PC-3 (cell line): Measurements from ENCODE around the gene PRSS8. TPM values are rescaled to one million over a fixed set of nuclear protein-coding genes. Genes with fewer than 3 reads are reported as not detected.
"Not testable (repeated sequence)": the region's sequence is repeated elsewhere in the genome, so short reads cannot be mapped to it uniquely, and the experiment has no call there.

Source experiments
- ATAC-seq: fragments of 200-7000 bp; cut with Tn5 transposase; 2 replicates; pipeline ENCODE4 v1.9.1; 2020; ENCODE audit warnings: mild to moderate bottlenecking, moderate library complexity
- BruUV-seq: library from RNA; stranded (reverse); fragments of 400-500 nt; replicated peaks from 2 replicates; lab custom pipeline; 2021; lab: Mats Ljungman, UMichigan
- CTCF ChIA-PET: fragments of 300-600 bp; sonication (Branson Sonifier 250); formaldehyde crosslinking; loops from one replicate; lab custom pipeline; 2022; ENCODE audit warnings: antibody characterized with exemption; lab: Charles Lee
- POLR2A ChIA-PET: fragments of 300-600 bp; sonication (Branson Sonifier 250); formaldehyde crosslinking; loops from one replicate; lab custom pipeline; 2022; ENCODE audit warnings: antibody characterized with exemption; ENCODE audit not compliant: unreplicated experiment; lab: Charles Lee
- DNase-seq: peaks from one replicate; pipeline ENCODE4 v3.0.0-alpha.2; 2015
- H2AFZ ChIP-seq: fragments of 300-600 bp; sonication (generic); 2 replicates; pipeline ENCODE4 v1.6.0; 2016; ENCODE audit warnings: antibody characterized with exemption, low read length
- H3F3A ChIP-seq: fragments of 300-600 bp; sonication (generic); one replicate; pipeline ENCODE4 v1.6.0; 2017; ENCODE audit warnings: antibody characterized with exemption, low read length, control low read depth, mild to moderate bottlenecking; ENCODE audit not compliant: unreplicated experiment
- H3K27ac ChIP-seq: fragments of 300-600 bp; sonication (generic); 2 replicates; pipeline ENCODE4 v1.5.1; 2016; ENCODE audit warnings: mild to moderate bottlenecking, low read length
- H3K27me3 ChIP-seq: fragments of 300-600 bp; sonication (generic); 2 replicates; pipeline ENCODE4 v1.6.1; 2016; ENCODE audit warnings: low read length, mixed read lengths
- H3K36me3 ChIP-seq: fragments of 300-600 bp; sonication (generic); 2 replicates; pipeline ENCODE4 v1.6.1; 2016; ENCODE audit warnings: low read depth, mixed run types, low read length, mixed read lengths
- H3K4me1 ChIP-seq: fragments of 300-600 bp; sonication (generic); 2 replicates; pipeline ENCODE4 v1.5.1; 2016; ENCODE audit warnings: low read length; ENCODE audit not compliant: insufficient read depth
- H3K4me2 ChIP-seq: fragments of 300-600 bp; sonication (generic); 2 replicates; pipeline ENCODE4 v1.6.0; 2016; ENCODE audit warnings: low read length
- H3K4me3 ChIP-seq: fragments of 300-600 bp; sonication (generic); 2 replicates; pipeline ENCODE4 v1.5.1; 2016; ENCODE audit warnings: mild to moderate bottlenecking, low read length, mixed read lengths
- H3K79me2 ChIP-seq: fragments of 300-600 bp; sonication (generic); 2 replicates; pipeline ENCODE4 v1.6.1; 2017; ENCODE audit warnings: low read length, mixed read lengths
- H3K9ac ChIP-seq: fragments of 300-600 bp; sonication (generic); 2 replicates; pipeline ENCODE4 v1.6.0; 2016; ENCODE audit warnings: mild to moderate bottlenecking, low read length
- H3K9me2 ChIP-seq: fragments of 300-600 bp; sonication (generic); replicated peaks from 2 replicates; pipeline ENCODE4 v1.6.1; 2016; ENCODE audit warnings: mixed run types, low read length, mixed read lengths
- H3K9me3 ChIP-seq: fragments of 300-600 bp; sonication (generic); 2 replicates; pipeline ENCODE4 v1.6.1; 2016; ENCODE audit warnings: low read length, mixed read lengths
- H4K20me1 ChIP-seq: fragments of 300-600 bp; sonication (generic); 2 replicates; pipeline ENCODE4 v1.6.1; 2016; ENCODE audit warnings: low read length, mixed read lengths
- EZH2 ChIP-seq: fragments of 300-600 bp; sonication (generic); IDR thresholded peaks from one replicate; pipeline ENCODE4 v1.6.1; 2017; ENCODE audit warnings: antibody characterized with exemption, mild to moderate bottlenecking, low read length; ENCODE audit not compliant: unreplicated experiment
- EZH2phosphoT487 ChIP-seq: fragments of 300-600 bp; sonication (generic); IDR thresholded peaks from 2 replicates; pipeline ENCODE4 v1.6.1; 2018; ENCODE audit warnings: mild to moderate bottlenecking, antibody characterized with exemption, low read length, borderline replicate concordance
- intact Hi-C: fragments of 100-400 bp; cut with micrococcal nuclease; formaldehyde crosslinking; loops from 2 replicates; pipeline ENCODE4 v1.9.0; 2023
- total RNA-seq: library from RNA; depleted of rRNA; stranded (reverse); fragments of >200 nt; gene quantifications from 2 replicates; pipeline ENCODE4 v1.2.3, GENCODE V29; 2014
- TF ChIP-seq, protein P1 (sequence below): fragments of 300-600 bp; sonication (generic); conservative IDR thresholded peaks from 2 replicates; pipeline ENCODE4 v1.5.1; 2017; ENCODE audit warnings: antibody characterized with exemption, low read depth, mild to moderate bottlenecking, low read length

The PRSS8 gene
- total RNA-seq, 1 experiment from 2014 or later: 23.4 TPM

DNA sequence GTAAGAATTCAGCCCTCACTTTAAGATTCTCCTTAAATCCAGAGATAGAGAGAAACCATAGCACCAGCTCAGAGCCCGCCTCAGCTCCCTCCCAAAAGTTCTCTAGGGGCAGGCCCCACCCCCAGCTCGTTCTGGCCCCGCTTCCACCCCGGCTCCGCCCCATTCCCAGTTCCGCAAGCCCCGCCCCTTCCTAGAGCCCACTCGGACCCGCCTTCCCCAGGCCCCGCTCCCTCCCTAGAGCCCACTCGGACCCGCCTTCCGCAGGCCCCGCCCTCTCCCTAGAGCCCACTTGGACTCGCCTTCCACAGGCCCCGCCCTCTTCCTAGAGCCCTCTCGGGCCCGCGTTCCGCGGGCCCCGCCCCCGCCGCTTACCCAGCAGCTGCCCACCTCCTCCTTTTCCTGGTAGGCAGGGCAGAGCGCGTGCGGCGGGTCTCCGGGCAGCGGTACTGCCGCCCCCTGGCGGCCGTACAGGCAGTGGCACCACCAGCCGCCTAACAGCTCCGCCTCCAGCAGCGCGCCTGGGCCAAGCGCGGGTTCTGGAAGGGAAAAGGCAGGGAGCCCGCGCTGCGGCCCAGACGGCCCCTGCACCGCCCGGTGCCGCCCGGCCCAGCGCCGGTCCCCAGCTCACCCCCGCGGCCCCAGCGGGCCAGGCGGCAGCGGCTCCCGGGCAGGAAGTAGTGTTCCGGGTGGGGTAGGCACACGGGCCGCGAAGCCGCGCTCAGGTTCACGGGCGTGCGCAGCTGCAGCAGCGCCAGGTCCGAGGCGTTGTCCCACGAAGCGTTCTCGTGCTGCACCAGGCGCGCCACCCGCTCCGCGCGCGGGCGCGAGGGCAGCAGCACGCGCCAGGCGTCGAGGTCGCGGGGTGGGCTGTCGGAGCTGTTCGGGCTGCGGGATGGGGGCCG is 6.8 kb upstream of the PRSS8 start:
- peak overlapping the region; percentile 59 for H3K9ac ChIP-seq
- no peaks in the 10 kb centered on the region for H4K20me1 ChIP-seq
- CTCF ChIA-PET: interaction anchor here (0.5 to 1.7 kb wide), 12 partner anchors 14 to 759 kb away, joined by 3 to 26 read pairs (median 5); partner anchors contain the start of genes FUS, HSD3B7, KAT8 and ZNF267
- POLR2A ChIA-PET: interaction anchor here (0.5 to 1.4 kb wide), 11 partner anchors 11 to 211 kb away, joined by 3 to 14 read pairs (median 5); partner anchors contain the start of genes FUS, KAT8 and VKORC1
- DNase-seq (peak; percentile 96), ATAC-seq (peak; percentile 78)
- no peaks in the 10 kb centered on the region for H3K9me3 ChIP-seq
- H2AFZ ChIP-seq: peak overlapping the region; percentile 78
- H3K9me2 ChIP-seq: no peaks in the 10 kb centered on the region
- H3K4me1 ChIP-seq: peaks cover 21% of the 10 kb centered on the region
- H3K4me2 ChIP-seq: peak overlapping the region; percentile 81
- BruUV-seq: no TSS peak
- intact Hi-C loops: loop anchor here (1.0 to 10.0 kb wide), 4 partner anchors 26 to 300 kb away; partner anchors contain the start of genes KAT8, VKORC1 and ZNF843
- peak overlapping the region; percentile 70 for H3K27ac ChIP-seq
- peak overlapping the region; percentile 58 for H3K4me3 ChIP-seq
- H3F3A ChIP-seq: no peaks in the 10 kb centered on the region
- no peaks in the 10 kb centered on the region for H3K27me3 ChIP-seq
- no peak for TF ChIP-seq EZH2
- TF ChIP-seq, protein P1, sequence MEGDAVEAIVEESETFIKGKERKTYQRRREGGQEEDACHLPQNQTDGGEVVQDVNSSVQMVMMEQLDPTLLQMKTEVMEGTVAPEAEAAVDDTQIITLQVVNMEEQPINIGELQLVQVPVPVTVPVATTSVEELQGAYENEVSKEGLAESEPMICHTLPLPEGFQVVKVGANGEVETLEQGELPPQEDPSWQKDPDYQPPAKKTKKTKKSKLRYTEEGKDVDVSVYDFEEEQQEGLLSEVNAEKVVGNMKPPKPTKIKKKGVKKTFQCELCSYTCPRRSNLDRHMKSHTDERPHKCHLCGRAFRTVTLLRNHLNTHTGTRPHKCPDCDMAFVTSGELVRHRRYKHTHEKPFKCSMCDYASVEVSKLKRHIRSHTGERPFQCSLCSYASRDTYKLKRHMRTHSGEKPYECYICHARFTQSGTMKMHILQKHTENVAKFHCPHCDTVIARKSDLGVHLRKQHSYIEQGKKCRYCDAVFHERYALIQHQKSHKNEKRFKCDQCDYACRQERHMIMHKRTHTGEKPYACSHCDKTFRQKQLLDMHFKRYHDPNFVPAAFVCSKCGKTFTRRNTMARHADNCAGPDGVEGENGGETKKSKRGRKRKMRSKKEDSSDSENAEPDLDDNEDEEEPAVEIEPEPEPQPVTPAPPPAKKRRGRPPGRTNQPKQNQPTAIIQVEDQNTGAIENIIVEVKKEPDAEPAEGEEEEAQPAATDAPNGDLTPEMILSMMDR: peak; percentile 77
- no peaks in the 10 kb centered on the region for H3K79me2 ChIP-seq
- no peaks in the 10 kb centered on the region for H3K36me3 ChIP-seq

DNA sequence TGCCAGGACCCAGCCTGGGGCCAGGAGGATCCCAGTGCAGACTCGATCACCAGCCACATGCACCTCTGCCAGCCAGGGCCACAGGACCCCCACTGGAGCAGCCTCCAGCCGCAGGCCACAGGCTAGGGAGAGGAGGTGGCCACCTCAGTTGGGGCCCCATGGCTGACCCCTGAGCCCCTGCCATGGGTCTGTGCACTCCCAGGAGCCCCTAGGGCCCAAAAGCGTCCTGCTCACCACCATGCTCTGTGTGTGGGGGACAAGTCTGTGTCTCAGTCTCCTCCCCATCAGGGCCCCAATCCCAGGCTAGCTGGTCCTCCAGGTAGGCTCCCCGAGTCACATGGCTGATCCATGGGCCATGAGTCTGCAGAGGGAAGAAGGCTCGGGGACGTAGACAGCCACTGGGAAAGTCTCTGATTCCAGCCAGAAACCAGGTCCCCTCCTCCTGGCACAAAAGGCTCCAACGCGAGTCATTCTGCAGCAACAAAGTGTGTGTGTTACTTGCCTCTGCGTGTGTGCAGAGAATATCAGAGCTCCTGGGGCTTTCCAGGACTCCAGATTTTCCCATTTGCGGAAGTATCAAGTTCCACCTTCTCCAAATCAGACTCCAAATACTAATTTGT is 6.1 kb upstream of the PRSS8 start:
- H2AFZ ChIP-seq: peak overlapping the region; percentile 63
- DNase-seq (no peak), ATAC-seq (peak; percentile 17)
- H3K36me3 ChIP-seq: no peaks in the 10 kb centered on the region
- ChIA-PET CTCF (interaction anchor here (0.6 to 1.7 kb wide), 9 partner anchors 15 to 758 kb away, joined by 3 to 26 read pairs (median 5); partner anchors contain the start of genes FUS, HSD3B7, KAT8 and ZNF267), POLR2A (interaction anchor here (0.5 to 1.4 kb wide), 10 partner anchors 10 to 211 kb away, joined by 3 to 14 read pairs (median 6); partner anchors contain the start of genes FUS, KAT8 and VKORC1)
- no peaks in the 10 kb centered on the region for H3K9me2 ChIP-seq
- no peaks in the 10 kb centered on the region for H3F3A ChIP-seq
- no peak for TF ChIP-seq EZH2phosphoT487
- TF ChIP-seq EZH2: no peak
- TF ChIP-seq, protein P1: no peak
- TSS peak; percentile 71 for BruUV-seq
- H3K9ac ChIP-seq: peak overlapping the region; percentile 59
- peak overlapping the region; percentile 70 for H3K27ac ChIP-seq
- H3K27me3 ChIP-seq: no peaks in the 10 kb centered on the region
- intact Hi-C loops: loop anchor here (1.0 to 10.0 kb wide), 4 partner anchors 25 to 301 kb away; partner anchors contain the start of genes KAT8, VKORC1 and ZNF843
- H3K4me3 ChIP-seq: peak overlapping the region; percentile 50
- H3K9me3 ChIP-seq: no peaks in the 10 kb centered on the region
- no peaks in the 10 kb centered on the region for H3K79me2 ChIP-seq
- no peaks in the 10 kb centered on the region for H4K20me1 ChIP-seq
- peaks cover 21% of the 10 kb centered on the region for H3K4me1 ChIP-seq
- peak overlapping the region; percentile 76 for H3K4me2 ChIP-seq

DNA sequence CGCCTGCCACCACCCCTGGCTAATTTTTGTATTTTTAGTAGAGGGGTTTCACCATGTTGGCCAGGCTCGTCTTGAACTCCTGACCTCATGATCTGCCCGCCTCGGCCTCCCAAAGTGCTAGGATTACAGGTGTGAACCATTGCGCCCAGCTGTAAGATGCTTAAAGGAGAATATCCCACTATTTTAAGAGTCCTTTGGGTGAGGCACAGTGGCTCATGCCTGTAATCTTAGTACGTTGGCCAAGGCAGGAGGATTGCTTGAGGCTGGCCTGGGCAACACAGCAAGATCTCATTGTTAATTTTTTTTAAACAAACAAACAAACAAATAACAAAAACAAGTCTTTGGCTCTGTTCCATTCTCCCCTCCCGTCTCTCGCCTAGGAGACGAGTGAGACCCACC is 5.5 kb upstream of the PRSS8 start:
- BruUV-seq, DNase-seq, H3K27me3 ChIP-seq, POLR2A ChIA-PET, H3K9me3 ChIP-seq, H3K79me2 ChIP-seq, H3K36me3 ChIP-seq, H3K4me3 ChIP-seq, H4K20me1 ChIP-seq, H2AFZ ChIP-seq, ATAC-seq, CTCF ChIA-PET, H3F3A ChIP-seq, H3K9ac ChIP-seq, H3K9me2 ChIP-seq: not testable (repeated sequence)
- peaks cover 21% of the 10 kb centered on the region for H3K4me1 ChIP-seq
- H3K27ac ChIP-seq: peak overlapping the region; percentile 70; the same call in 1 of the 2 replicates
- intact Hi-C loops: loop anchor here (5.0 to 10.0 kb wide), 2 partner anchors 116 to 301 kb away; partner anchors contain the start of gene ZNF843
- H3K4me2 ChIP-seq: peak overlapping the region; percentile 76
